ENCODE results near the gene TCF7. TPM values are rescaled to one million over a fixed set of nuclear protein-coding genes. Genes with fewer than 3 reads are reported as not detected.

TCF7 gene
- total RNA-seq, 5 donors from 2014 or later (not counting 1 experiment from before 2014, with no cell fraction given), result 503 to 749 (median 693) TPM

- no peaks in the 10 kb centered on the region for H3K36me3 ChIP-seq (ENCODE audit: control insufficient read depth in 2 of 2, extremely low read depth in 1 of 2, insufficient read depth in 1 of 2, low read length in 1 of 2)
- no peaks in the 10 kb centered on the region for H3K27me3 ChIP-seq (replicated peaks in 1 of 2; ENCODE audit: control insufficient read depth in 2 of 2, extremely low read depth in 1 of 2, insufficient read depth in 2 of 2, low read length in 1 of 2)
- Mint-ChIP-seq H3K36me3 (no peaks in the 10 kb centered on the region), H3K9me3 (no peaks in the 10 kb centered on the region), H3K4me1 (peaks cover 86 to 91% (median 88%) of the 10 kb centered on the region in 3 donors), H3K27ac (peak overlapping the region; percentile 97 to 100), H3K27me3 (no peaks in the 10 kb centered on the region), H3K4me3 (peak overlapping the region in 1 of 3 donors; percentile 74)
- no peak overlapping the region for H3K4me3 ChIP-seq (ENCODE audit: control insufficient read depth in 1 of 2, extremely low read depth in 1 of 2, low read length in 1 of 2)
- ChIA-PET CTCF (interaction anchor here in 1 of 2 donors (0.6 to 1.1 kb wide), 2 partner anchors 12 to 67 kb away, joined by 3 to 4 read pairs; no protein-coding TSS in a partner anchor), POLR2A (interaction anchor here in 1 of 2 donors (0.5 to 1.5 kb wide), 3 partner anchors 9 to 419 kb away, joined by 3 read pairs; no protein-coding TSS in a partner anchor)
- WGBS (ENCODE audit: insufficient coverage), result 93% methylated on average over 10 of the region's 10 CpGs
- no peak for ATAC-seq (replicated peaks in 1 of 4)
- no peak for DNase-seq
- H3K27ac ChIP-seq (ENCODE audit: low read length), result no peak overlapping the region
- H3K4me1 ChIP-seq (ENCODE audit: control insufficient read depth in 1 of 2, extremely low read depth in 1 of 2, insufficient read depth in 2 of 2, low read length in 2 of 2), result peaks cover 64 to 97% of the 10 kb centered on the region in 2 experiments
- no peaks in the 10 kb centered on the region for H3K9me3 ChIP-seq
Measured at GRCh38 chr5:134106991-134107701, 7.3 kb upstream of the TCF7 start.

- DNase-seq, result no peak
- H3K4me1 ChIP-seq (ENCODE audit: control insufficient read depth in 1 of 2, extremely low read depth in 1 of 2, insufficient read depth in 2 of 2, low read length in 2 of 2), result peaks cover 64 to 97% of the 10 kb centered on the region in 2 experiments
- no peak overlapping the region for H3K27ac ChIP-seq (ENCODE audit: low read length)
- POLR2A ChIA-PET, result interaction anchor here in 1 of 2 donors (0.5 to 1.5 kb wide), 3 partner anchors 10 to 418 kb away, joined by 3 read pairs; no protein-coding TSS in a partner anchor
- no peaks in the 10 kb centered on the region for H3K27me3 Mint-ChIP-seq
- CTCF ChIA-PET, result interaction anchor here in 1 of 2 donors (0.6 to 1.1 kb wide), 2 partner anchors 13 to 68 kb away, joined by 3 to 4 read pairs; no protein-coding TSS in a partner anchor
- H3K36me3 Mint-ChIP-seq, result no peaks in the 10 kb centered on the region
- no peak overlapping the region for H3K4me3 ChIP-seq (ENCODE audit: control insufficient read depth in 1 of 2, extremely low read depth in 1 of 2, low read length in 1 of 2)
- no peak for ATAC-seq (replicated peaks in 1 of 4)
- H3K36me3 ChIP-seq (ENCODE audit: control insufficient read depth in 2 of 2, extremely low read depth in 1 of 2, insufficient read depth in 1 of 2, low read length in 1 of 2), result no peaks in the 10 kb centered on the region
- H3K9me3 Mint-ChIP-seq, result no peaks in the 10 kb centered on the region
- peaks cover 90 to 94% (median 92%) of the 10 kb centered on the region in 3 donors for H3K4me1 Mint-ChIP-seq
- no peaks in the 10 kb centered on the region for H3K27me3 ChIP-seq (replicated peaks in 1 of 2; ENCODE audit: control insufficient read depth in 2 of 2, extremely low read depth in 1 of 2, insufficient read depth in 2 of 2, low read length in 1 of 2)
- H3K27ac Mint-ChIP-seq, result peak overlapping the region; percentile 97 to 100
- WGBS (ENCODE audit: insufficient coverage), result 100% methylated on average over 1 of the region's 3 CpGs
- peak overlapping the region in 1 of 3 donors; percentile 74 for H3K4me3 Mint-ChIP-seq
- H3K9me3 ChIP-seq, result no peaks in the 10 kb centered on the region
Measured at GRCh38 chr5:134107779-134108178, 6.7 kb upstream of the TCF7 start.

DNA sequence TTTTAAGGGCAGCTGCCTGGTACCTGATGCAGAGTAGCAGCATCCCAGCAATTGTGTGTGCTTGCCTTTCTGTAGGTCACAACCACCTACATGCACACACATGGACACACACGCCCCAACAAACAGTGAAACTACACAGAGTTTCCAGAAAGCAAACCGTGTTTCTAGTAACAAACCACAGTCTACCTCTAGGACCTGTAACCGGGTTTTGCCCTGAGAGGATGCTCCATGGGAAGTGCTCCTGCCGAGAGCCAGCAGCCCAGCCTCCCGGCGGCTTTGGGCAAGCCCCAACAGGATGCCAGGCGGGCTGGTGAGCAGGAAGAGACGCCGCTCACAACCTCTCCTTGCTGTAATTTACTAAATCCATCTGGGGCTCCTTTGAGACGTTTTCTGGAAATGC, 4.1 kb upstream of the TCF7 start:
- Histone ChIP-seq H3K27me3 (replicated peaks in 1 of 2; ENCODE audit: control insufficient read depth in 2 of 2, extremely low read depth in 1 of 2, insufficient read depth in 2 of 2, low read length in 1 of 2) (peaks cover 0 to 4% of the 10 kb centered on the region in 2 experiments), H3K4me3 (ENCODE audit: control insufficient read depth in 1 of 2, extremely low read depth in 1 of 2, low read length in 1 of 2) (no peak overlapping the region), H3K27ac (ENCODE audit: low read length) (peak overlapping the region; percentile 62), H3K4me1 (ENCODE audit: control insufficient read depth in 1 of 2, extremely low read depth in 1 of 2, insufficient read depth in 2 of 2, low read length in 2 of 2) (peaks cover 46 to 86% of the 10 kb centered on the region in 2 experiments), H3K9me3 (no peaks in the 10 kb centered on the region), H3K36me3 (ENCODE audit: control insufficient read depth in 2 of 2, extremely low read depth in 1 of 2, insufficient read depth in 1 of 2, low read length in 1 of 2) (no peaks in the 10 kb centered on the region)
- Mint-ChIP-seq H3K27ac (peak overlapping the region; percentile 87 to 94), H3K27me3 (no peaks in the 10 kb centered on the region), H3K4me1 (peaks cover 71 to 79% (median 79%) of the 10 kb centered on the region in 3 donors), H3K4me3 (peak overlapping the region; percentile 31 to 94 (median 41)), H3K9me3 (no peaks in the 10 kb centered on the region), H3K36me3 (no peaks in the 10 kb centered on the region)
- CTCF ChIA-PET, result interaction anchor here (1.8 to 3.7 kb wide), 6 partner anchors 9 to 70 kb away, joined by 5 to 43 read pairs (median 14); no protein-coding TSS in a partner anchor
- ATAC-seq (replicated peaks in 1 of 4) (no peak), DNase-seq (peak in 5 of 35 experiments; percentile 18 to 60 (median 43))
- POLR2A ChIA-PET, result interaction anchor here (0.8 to 2.5 kb wide), 3 partner anchors 9 to 49 kb away, joined by 3 to 12 read pairs (median 3); no protein-coding TSS in a partner anchor
- WGBS (ENCODE audit: insufficient coverage), result 26% methylated on average over 7 of the region's 10 CpGs

- Histone ChIP-seq H3K27me3 (replicated peaks in 1 of 2; ENCODE audit: control insufficient read depth in 2 of 2, extremely low read depth in 1 of 2, insufficient read depth in 2 of 2, low read length in 1 of 2) (peaks cover 0 to 4% of the 10 kb centered on the region in 2 experiments), H3K9me3 (no peaks in the 10 kb centered on the region), H3K4me3 (ENCODE audit: control insufficient read depth in 1 of 2, extremely low read depth in 1 of 2, low read length in 1 of 2) (peak overlapping the region; percentile 56 to 88), H3K4me1 (ENCODE audit: control insufficient read depth in 1 of 2, extremely low read depth in 1 of 2, insufficient read depth in 2 of 2, low read length in 2 of 2) (peaks cover 39 to 79% of the 10 kb centered on the region in 2 experiments), H3K36me3 (ENCODE audit: control insufficient read depth in 2 of 2, extremely low read depth in 1 of 2, insufficient read depth in 1 of 2, low read length in 1 of 2) (peaks cover 4 to 15% of the 10 kb centered on the region in 2 donors), H3K27ac (ENCODE audit: low read length) (peak overlapping the region; percentile 62)
- H3K4me1 Mint-ChIP-seq, result peaks cover 59 to 68% (median 66%) of the 10 kb centered on the region in 3 donors
- peak overlapping the region; percentile 87 to 94 for H3K27ac Mint-ChIP-seq
- CTCF ChIA-PET, result interaction anchor here (0.8 to 3.7 kb wide), 14 partner anchors 10 to 73 kb away, joined by 3 to 43 read pairs (median 5); no protein-coding TSS in a partner anchor
- H3K9me3 Mint-ChIP-seq, result no peaks in the 10 kb centered on the region
- H3K27me3 Mint-ChIP-seq, result no peaks in the 10 kb centered on the region
- DNase-seq (peak in 4 of 35 experiments; percentile 23 to 75 (median 40)), ATAC-seq (replicated peaks in 1 of 4) (peak in 3 of 4 experiments; percentile 6 to 26 (median 8))
- peak overlapping the region; percentile 93 to 94 (median 94) for H3K4me3 Mint-ChIP-seq
- POLR2A ChIA-PET, result interaction anchor here (0.5 to 2.5 kb wide), 15 partner anchors 10 to 1611 kb away, joined by 3 to 12 read pairs (median 3); no protein-coding TSS in a partner anchor
- H3K36me3 Mint-ChIP-seq, result peaks cover 15% of the 10 kb centered on the region
- WGBS (ENCODE audit: insufficient coverage), result 47% methylated on average over 3 of the region's 6 CpGs
Measured at GRCh38 chr5:134111741-134112647, 2.5 kb upstream of the TCF7 start.

DNA sequence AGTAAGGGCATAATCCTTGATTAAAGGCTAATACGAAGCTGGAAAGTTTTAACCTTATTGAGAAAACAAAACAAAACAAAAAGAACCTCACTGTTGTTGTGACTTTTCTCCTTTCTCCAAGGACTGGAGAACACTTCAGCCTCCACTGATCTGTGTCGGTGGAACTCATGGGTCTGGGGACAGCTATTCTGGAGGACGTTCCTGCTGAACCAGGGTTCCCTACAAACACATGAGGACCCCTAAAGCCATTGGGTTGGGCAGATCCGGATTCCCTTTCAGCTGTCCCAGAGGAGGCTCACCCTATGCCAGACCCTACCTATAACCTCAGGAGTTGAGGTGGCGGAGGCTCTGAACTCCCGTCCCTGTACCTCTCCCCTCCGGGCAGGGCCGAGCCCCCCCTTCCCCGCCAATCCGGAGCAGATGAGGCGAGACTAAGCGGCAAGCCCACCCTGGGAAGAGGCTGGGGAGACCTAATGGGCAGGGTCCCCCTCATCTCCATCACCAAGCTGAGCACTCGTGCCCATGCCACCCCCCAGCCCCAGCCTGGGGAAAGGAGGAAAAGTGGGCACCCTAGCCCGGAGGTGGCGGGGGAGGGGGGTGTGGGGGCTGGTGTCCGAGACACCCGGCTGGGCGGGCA, 1.6 kb upstream of the TCF7 start:
- ChIA-PET CTCF (interaction anchor here (0.6 to 3.7 kb wide), 11 partner anchors 11 to 73 kb away, joined by 3 to 43 read pairs (median 6); no protein-coding TSS in a partner anchor), POLR2A (interaction anchor here (0.5 to 2.5 kb wide), 6 partner anchors 9 to 57 kb away, joined by 3 to 12 read pairs (median 4); no protein-coding TSS in a partner anchor)
- peak in 1 of 35 experiments; percentile 17 for DNase-seq
- H3K27me3 ChIP-seq (replicated peaks in 1 of 2; ENCODE audit: control insufficient read depth in 2 of 2, extremely low read depth in 1 of 2, insufficient read depth in 2 of 2, low read length in 1 of 2), result peaks cover 0 to 4% of the 10 kb centered on the region in 2 experiments
- no peak for ATAC-seq (replicated peaks in 1 of 4)
- peaks cover 23% of the 10 kb centered on the region for H3K36me3 Mint-ChIP-seq
- peak overlapping the region; percentile 87 to 96 for H3K27ac Mint-ChIP-seq
- H3K27ac ChIP-seq (ENCODE audit: low read length), result peak overlapping the region; percentile 62
- 35% methylated on average over 6 of the region's 18 CpGs for WGBS (ENCODE audit: insufficient coverage)
- H3K4me1 Mint-ChIP-seq, result peaks cover 50 to 66% (median 66%) of the 10 kb centered on the region in 3 donors
- H3K9me3 Mint-ChIP-seq, result no peaks in the 10 kb centered on the region
- H3K27me3 Mint-ChIP-seq, result no peaks in the 10 kb centered on the region
- peak overlapping the region; percentile 93 to 94 (median 94) for H3K4me3 Mint-ChIP-seq
- H3K4me1 ChIP-seq (ENCODE audit: control insufficient read depth in 1 of 2, extremely low read depth in 1 of 2, insufficient read depth in 2 of 2, low read length in 2 of 2), result peaks cover 31 to 78% of the 10 kb centered on the region in 2 experiments
- peaks cover 8 to 24% of the 10 kb centered on the region in 2 donors for H3K36me3 ChIP-seq (ENCODE audit: control insufficient read depth in 2 of 2, extremely low read depth in 1 of 2, insufficient read depth in 1 of 2, low read length in 1 of 2)
- H3K9me3 ChIP-seq, result no peaks in the 10 kb centered on the region
- peak overlapping the region; percentile 87 to 88 for H3K4me3 ChIP-seq (ENCODE audit: control insufficient read depth in 1 of 2, extremely low read depth in 1 of 2, low read length in 1 of 2)
